ENCODE measurements around the gene TMEM254.

The TMEM254 gene

GRCh38 chr10:80136134-80136571, 57.7 kb downstream of the TMEM254 start:
- in situ Hi-C loops (cut with MboI; ENCODE audit: low pct_unique_long_range_greater_than_20kb, low sequenced_read_pairs, unreplicated experiment): no loop called here
- DNase-seq (ENCODE audit: low spot score): no peak
- TF ChIP-seq CTCF (IDR thresholded peaks at IDR 0.05; ENCODE audit: extremely low read depth, insufficient read depth, missing control alignments): no peak

GRCh38 chr10:80137031-80137862, 58.8 kb downstream of the TMEM254 start:
- no peak for DNase-seq (ENCODE audit: low spot score)
- no peak for TF ChIP-seq CTCF (IDR thresholded peaks at IDR 0.05; ENCODE audit: extremely low read depth, insufficient read depth, missing control alignments)
- in situ Hi-C loops (cut with MboI; ENCODE audit: low pct_unique_long_range_greater_than_20kb, low sequenced_read_pairs, unreplicated experiment): no loop called here

GRCh38 chr10:80137920-80138319, 59.5 kb downstream of the TMEM254 start:
- no peak for TF ChIP-seq CTCF (IDR thresholded peaks at IDR 0.05; ENCODE audit: extremely low read depth, insufficient read depth, missing control alignments)
- DNase-seq (ENCODE audit: low spot score): no peak
- in situ Hi-C loops (cut with MboI; ENCODE audit: low pct_unique_long_range_greater_than_20kb, low sequenced_read_pairs, unreplicated experiment): no loop called here

GRCh38 chr10:80139265-80139664, 60.8 kb downstream of the TMEM254 start:
- in situ Hi-C loops (cut with MboI; ENCODE audit: low pct_unique_long_range_greater_than_20kb, low sequenced_read_pairs, unreplicated experiment): no loop called here

GRCh38 chr10:80140251-80140650, 61.8 kb downstream of the TMEM254 start:
- TF ChIP-seq CTCF (IDR thresholded peaks at IDR 0.05; ENCODE audit: extremely low read depth, insufficient read depth, missing control alignments): no peak
- in situ Hi-C loops (cut with MboI; ENCODE audit: low pct_unique_long_range_greater_than_20kb, low sequenced_read_pairs, unreplicated experiment): no loop called here
- DNase-seq (ENCODE audit: low spot score): no peak

More at GRCh38 chr10:80139265-80139664, 60.8 kb downstream of the TMEM254 start:
- DNase-seq (ENCODE audit: low spot score): no peak
- no peak for TF ChIP-seq CTCF (IDR thresholded peaks at IDR 0.05; ENCODE audit: extremely low read depth, insufficient read depth, missing control alignments)

- in situ Hi-C loops (cut with MboI; ENCODE audit: low pct_unique_long_range_greater_than_20kb, low sequenced_read_pairs, unreplicated experiment): no loop called here
- no peak for DNase-seq (ENCODE audit: low spot score)
- no peak for TF ChIP-seq CTCF (IDR thresholded peaks at IDR 0.05; ENCODE audit: extremely low read depth, insufficient read depth, missing control alignments)
These were observed 63.4 kb downstream of the TMEM254 start for GRCh38 chr10:80141696-80142460.
